IMR-90 (cell line): ENCODE data around the gene TMEM37. TPM values are rescaled to one million over a fixed set of nuclear protein-coding genes. Genes with fewer than 3 reads are reported as not detected.

Experiments used
- ATAC-seq: fragments of 200-7000 bp; cut with Tn5 transposase; 2 replicates; pipeline ENCODE4 v1.9.1; 2020; ENCODE audit warnings: low read depth, mild to moderate bottlenecking, moderate library complexity
- BruUV-seq: library from RNA; stranded (reverse); fragments of 400-500 nt; replicated peaks from 2 replicates; lab custom pipeline; 2021; lab: Mats Ljungman, UMichigan
- CTCF ChIA-PET: fragments of 300-600 bp; formaldehyde crosslinking; extraction: SDS; loops from one replicate; lab custom pipeline; 2021; ENCODE audit warnings: antibody characterized with exemption; lab: Yijun Ruan, JAX
- POLR2A ChIA-PET: fragments of 300-600 bp; sonication (Branson Sonifier 250); formaldehyde crosslinking; loops from one replicate; lab custom pipeline; 2022; ENCODE audit warnings: antibody characterized with exemption; ENCODE audit not compliant: unreplicated experiment; lab: Charles Lee
- DNase-seq: peaks from one replicate; pipeline ENCODE4 v3.0.0; 2013
- H2AFZ ChIP-seq: replicated peaks from 2 replicates; pipeline ENCODE3; 2013; ENCODE audit warnings: low read length, mild to moderate bottlenecking; ENCODE audit not compliant: poor library complexity
- H2AK5ac ChIP-seq: 2 replicates; pipeline ENCODE4 v1.6.1; 2013; ENCODE audit warnings: low read depth, low read length, inconsistent platforms
- H2AK9ac ChIP-seq: replicated peaks from 2 replicates; pipeline ENCODE3; 2013; ENCODE audit warnings: mild to moderate bottlenecking, low read depth, low read length, moderate library complexity; ENCODE audit not compliant: poor library complexity
- H2BK120ac ChIP-seq: 2 replicates; pipeline ENCODE4 v1.6.1; 2013; ENCODE audit warnings: low read depth, low read length, inconsistent platforms
- H2BK15ac ChIP-seq: 3 replicates; pipeline ENCODE4 v1.6.1; 2013; ENCODE audit warnings: low read depth, low read length, inconsistent platforms
- H2BK20ac ChIP-seq: 2 replicates; pipeline ENCODE4 v1.6.1; 2013; ENCODE audit warnings: low read depth, mild to moderate bottlenecking, inconsistent platforms, low read length, moderate library complexity
- H2BK5ac ChIP-seq: 2 replicates; pipeline ENCODE4 v1.6.1; 2013; ENCODE audit warnings: mild to moderate bottlenecking, low read depth, low read length, inconsistent platforms; ENCODE audit not compliant: poor library complexity, severe bottlenecking
- H3K14ac ChIP-seq: replicated peaks from 2 replicates; pipeline ENCODE4 v1.6.1; 2013; ENCODE audit warnings: low read depth, low read length, inconsistent platforms
- H3K18ac ChIP-seq: 2 replicates; pipeline ENCODE4 v1.6.1; 2013; ENCODE audit warnings: low read depth, low read length, control low read depth
- H3K23ac ChIP-seq: 2 replicates; pipeline ENCODE4 v1.6.1; 2013; ENCODE audit warnings: low read depth, low read length, inconsistent platforms
- H3K27ac ChIP-seq: 2 replicates; pipeline ENCODE4 v1.5.1; 2013; ENCODE audit warnings: mild to moderate bottlenecking, control low read depth, low read length; ENCODE audit not compliant: insufficient read depth
- H3K27me3 ChIP-seq: 2 replicates; pipeline ENCODE4 v1.6.1; 2013; ENCODE audit warnings: low read length; ENCODE audit not compliant: control insufficient read depth, insufficient read depth
- H3K36me3 ChIP-seq: 2 replicates; pipeline ENCODE4 v1.6.1; 2013; ENCODE audit warnings: low read length, mixed read lengths; ENCODE audit not compliant: control insufficient read depth, insufficient read depth
- H3K4ac ChIP-seq: 2 replicates; pipeline ENCODE4 v1.6.1; 2013; ENCODE audit warnings: low read depth, low read length, inconsistent platforms
- H3K4me1 ChIP-seq: 2 replicates; pipeline ENCODE4 v1.6.1; 2013; ENCODE audit warnings: low read length, mixed read lengths; ENCODE audit not compliant: control insufficient read depth, insufficient read depth
- H3K4me2 ChIP-seq: 2 replicates; pipeline ENCODE4 v1.6.1; 2013; ENCODE audit warnings: low read depth, mild to moderate bottlenecking, control low read depth, low read length, moderate library complexity
- H3K4me3 ChIP-seq: 2 replicates; pipeline ENCODE4 v1.5.1; 2013; ENCODE audit warnings: low read depth, mild to moderate bottlenecking, control low read depth, low read length, moderate library complexity; ENCODE audit not compliant: insufficient read depth
- H3K56ac ChIP-seq: 2 replicates; pipeline ENCODE4 v1.6.1; 2013; ENCODE audit warnings: low read length, inconsistent platforms; ENCODE audit not compliant: insufficient read depth; ENCODE audit errors: extremely low read depth
- H3K79me1 ChIP-seq, 2 experiments: 2 replicates each; pipeline ENCODE4 v1.6.1; 2013; ENCODE audit warnings: low read length in 2 of 2, inconsistent platforms in 1 of 2, low read depth in 1 of 2
- H3K9ac ChIP-seq: 2 replicates; pipeline ENCODE4 v1.6.1; 2013; ENCODE audit warnings: low read depth, low read length, control low read depth
- H3K9me1 ChIP-seq: 2 replicates; pipeline ENCODE4 v1.6.1; 2013; ENCODE audit warnings: low read length, inconsistent platforms; ENCODE audit not compliant: insufficient read depth
- H3K9me3 ChIP-seq: 2 replicates; pipeline ENCODE4 v1.6.1; 2013; ENCODE audit warnings: low read length; ENCODE audit not compliant: control insufficient read depth, insufficient read depth
- H4K20me1 ChIP-seq: 2 replicates; pipeline ENCODE4 v1.6.1; 2013; ENCODE audit warnings: low read length, inconsistent platforms; ENCODE audit not compliant: insufficient read depth
- H4K5ac ChIP-seq: 2 replicates; pipeline ENCODE4 v1.6.1; 2013; ENCODE audit warnings: mild to moderate bottlenecking, low read depth, low read length, control low read depth
- H4K8ac ChIP-seq, 2 experiments: 2 replicates each; pipeline ENCODE4 v1.6.1; 2013; ENCODE audit warnings: low read depth in 2 of 2, low read length in 2 of 2, control low read depth in 1 of 2, inconsistent platforms in 1 of 2
- H4K91ac ChIP-seq: 2 replicates; pipeline ENCODE4 v1.6.1; 2013; ENCODE audit warnings: low read depth, low read length, inconsistent platforms; ENCODE audit not compliant: insufficient read depth
- CEBPB ChIP-seq: IDR thresholded peaks from 2 replicates; pipeline ENCODE4 v1.6.1; 2012; ENCODE audit warnings: low read depth, low read length, improper control_type of control experiment
- FOS ChIP-seq: fragments of 150-350 bp; IDR thresholded peaks from 2 replicates; pipeline ENCODE4 v1.6.1; 2016; ENCODE audit warnings: low read depth, low read length
- MAFK ChIP-seq: IDR thresholded peaks from 2 replicates; pipeline ENCODE4 v1.6.1; 2012; ENCODE audit warnings: low read depth, low read length, improper control_type of control experiment
- POLR2A ChIP-seq: IDR thresholded peaks from 2 replicates; pipeline ENCODE4 v1.6.1; 2012; ENCODE audit warnings: mild to moderate bottlenecking, low read depth, low read length
- RAD21 ChIP-seq: IDR thresholded peaks from 2 replicates; pipeline ENCODE4 v1.6.1; 2012; ENCODE audit warnings: low read length, improper control_type of control experiment
- RCOR1 ChIP-seq: IDR thresholded peaks from 2 replicates; pipeline ENCODE4 v1.6.1; 2012; ENCODE audit warnings: mild to moderate bottlenecking, low read length, improper control_type of control experiment; ENCODE audit not compliant: insufficient replicate concordance
- RFX5 ChIP-seq: IDR thresholded peaks from 2 replicates; pipeline ENCODE4 v1.8.0; 2012; ENCODE audit warnings: low read depth, mild to moderate bottlenecking, low read length, moderate library complexity
- WGBS, 2 experiments: methylation state at CpG; one replicate each; pipeline versions ENCODE4 v1.1.5 to v1.1.7; 2013; ENCODE audit warnings: missing lambda C conversion rate in 2 of 2; ENCODE audit not compliant: insufficient read length in 1 of 2; ENCODE audit errors: extremely low coverage in 2 of 2; 5-methylcytosine and 5-hydroxymethylcytosine counted together
- dilution Hi-C: fragments of 300-500 bp; cut with HindIII; formaldehyde crosslinking; loops from one replicate; pipeline ENCODE4 v1.14.3; 2018; ENCODE audit warnings: low sequenced_read_pairs; ENCODE audit not compliant: unreplicated experiment
- in situ Hi-C: fragments of 300-500 bp; cut with MboI; formaldehyde crosslinking; loops from 3 replicates; pipeline ENCODE4 v1.14.3; 2019; ENCODE audit warnings: low sequenced_read_pairs, inconsistent platforms, mixed read lengths
- intact Hi-C: fragments of 100-400 bp; cut with micrococcal nuclease; formaldehyde crosslinking; loops from 2 replicates; pipeline ENCODE4 v1.10.0; 2022
- polyA plus RNA-seq, 3 experiments: library from polyadenylated mRNA; depleted of rRNA; stranded (reverse); fragments of >200 nt; gene quantifications; 2 replicates each; pipeline ENCODE4 v1.2.3, GENCODE V29; 2012; ENCODE audit warnings: low replicate concordance in 1 of 3
- total RNA-seq: library from RNA; depleted of rRNA; stranded (reverse); fragments of >200 nt; gene quantifications from 2 replicates; pipeline ENCODE4 v1.2.3, GENCODE V29; 2012
- TF ChIP-seq, protein P1 (sequence below): conservative IDR thresholded peaks from 2 replicates; pipeline ENCODE4 v1.5.1; 2012; ENCODE audit warnings: mild to moderate bottlenecking, low read depth, low read length, improper control_type of control experiment

TMEM37 gene
- total and polyA plus RNA-seq, 2 of the 4 experiments (the other 2 are of a cell fraction) = under 0.01 to 0.39 TPM

DNA sequence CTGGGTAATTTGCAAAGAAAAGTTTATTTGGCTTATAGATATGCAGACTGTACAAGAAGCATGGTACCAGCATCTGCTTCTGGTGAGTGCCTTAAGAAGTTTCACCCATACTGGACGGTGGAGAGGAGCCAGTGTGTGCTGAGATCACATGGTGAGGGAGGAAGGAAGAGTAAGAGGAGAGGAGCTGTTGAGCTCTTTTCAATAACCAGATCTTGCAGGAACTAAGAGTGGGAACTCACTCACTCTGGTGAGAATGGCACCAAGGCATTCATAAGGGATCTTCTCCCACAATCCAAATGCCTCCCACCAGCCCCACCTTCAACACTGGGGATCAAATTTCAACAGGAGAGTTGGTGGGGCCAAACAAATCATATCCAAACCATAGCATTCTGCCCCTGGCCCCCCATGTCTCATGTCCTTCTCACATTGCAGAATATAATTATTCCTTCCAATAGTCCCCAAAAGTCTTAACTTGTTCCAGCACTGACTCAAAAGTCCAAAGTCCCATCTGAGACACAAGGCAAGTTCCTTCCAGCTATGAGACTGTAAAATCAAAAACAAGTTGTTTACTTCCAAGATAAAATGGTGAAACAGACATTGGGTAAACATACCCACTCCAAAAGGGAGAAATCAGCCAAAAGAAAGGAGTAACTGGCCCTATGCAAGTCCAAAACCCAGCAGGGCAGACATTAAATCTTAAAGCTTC, 11.7 kb upstream of the TMEM37 start:
- Histone ChIP-seq H3K27ac (no peak overlapping the region), H3K4me3 (no peak overlapping the region), H3K56ac (no peak overlapping the region), H3K4me2 (no peak overlapping the region), H4K91ac (no peak overlapping the region), H2AK9ac (no peak overlapping the region), H4K20me1 (no peaks in the 10 kb centered on the region), H3K18ac (no peak overlapping the region), H3K9ac (no peak overlapping the region), H2BK20ac (no peak overlapping the region), H3K4me1 (no peaks in the 10 kb centered on the region), H4K8ac (no peak overlapping the region), H2BK5ac (no peak overlapping the region), H3K79me1 (no peaks in the 10 kb centered on the region), H2AK5ac (no peak overlapping the region), H3K14ac (no peak overlapping the region), H3K36me3 (no peaks in the 10 kb centered on the region), H2BK15ac (no peak overlapping the region), H2AFZ (no peak overlapping the region), H3K23ac (no peak overlapping the region), H2BK120ac (no peak overlapping the region), H4K5ac (no peak overlapping the region), H3K4ac (no peak overlapping the region), H3K9me3 (no peaks in the 10 kb centered on the region), H3K27me3 (peaks cover 9% of the 10 kb centered on the region), H3K9me1 (no peaks in the 10 kb centered on the region)
- dilution Hi-C loops = no loop called here
- ChIA-PET POLR2A (no interaction called here), CTCF (no interaction called here)
- intact Hi-C loops = no loop called here
- ATAC-seq = no peak
- no peak for DNase-seq
- in situ Hi-C loops = loop anchor here (5.0 kb wide), 1 partner anchor 47 kb away; no protein-coding TSS in a partner anchor
- TF ChIP-seq, protein P1, sequence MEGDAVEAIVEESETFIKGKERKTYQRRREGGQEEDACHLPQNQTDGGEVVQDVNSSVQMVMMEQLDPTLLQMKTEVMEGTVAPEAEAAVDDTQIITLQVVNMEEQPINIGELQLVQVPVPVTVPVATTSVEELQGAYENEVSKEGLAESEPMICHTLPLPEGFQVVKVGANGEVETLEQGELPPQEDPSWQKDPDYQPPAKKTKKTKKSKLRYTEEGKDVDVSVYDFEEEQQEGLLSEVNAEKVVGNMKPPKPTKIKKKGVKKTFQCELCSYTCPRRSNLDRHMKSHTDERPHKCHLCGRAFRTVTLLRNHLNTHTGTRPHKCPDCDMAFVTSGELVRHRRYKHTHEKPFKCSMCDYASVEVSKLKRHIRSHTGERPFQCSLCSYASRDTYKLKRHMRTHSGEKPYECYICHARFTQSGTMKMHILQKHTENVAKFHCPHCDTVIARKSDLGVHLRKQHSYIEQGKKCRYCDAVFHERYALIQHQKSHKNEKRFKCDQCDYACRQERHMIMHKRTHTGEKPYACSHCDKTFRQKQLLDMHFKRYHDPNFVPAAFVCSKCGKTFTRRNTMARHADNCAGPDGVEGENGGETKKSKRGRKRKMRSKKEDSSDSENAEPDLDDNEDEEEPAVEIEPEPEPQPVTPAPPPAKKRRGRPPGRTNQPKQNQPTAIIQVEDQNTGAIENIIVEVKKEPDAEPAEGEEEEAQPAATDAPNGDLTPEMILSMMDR = no peak
- TF ChIP-seq FOS (no peak), RAD21 (no peak), MAFK (no peak), POLR2A (no peak), CEBPB (no peak), RFX5 (no peak), RCOR1 (no peak)
- no CpG with 5 or more reads among the region's 1 CpG for WGBS, 2 experiments
- no TSS peak for BruUV-seq
